ENCODE results near the gene CLEC11A.

DNA sequence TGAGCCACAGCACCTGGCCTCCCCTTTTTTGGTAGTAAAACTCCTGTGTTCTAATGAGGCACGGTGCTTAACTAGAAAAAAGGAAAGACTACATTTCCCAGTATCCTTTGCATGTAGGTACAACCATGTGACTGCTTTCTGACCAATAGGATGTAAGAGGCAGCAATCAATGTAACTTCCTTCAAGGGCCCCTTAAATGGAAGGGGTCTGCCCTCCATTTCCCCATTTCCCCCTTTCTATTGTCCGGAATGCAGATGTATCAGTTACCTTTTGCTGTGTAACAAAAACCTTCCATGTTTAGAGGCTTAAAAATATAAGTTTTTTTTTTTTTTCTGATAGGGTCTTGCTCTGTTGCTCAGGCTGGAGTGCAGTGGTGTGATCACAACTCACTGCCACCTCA, 49.3 kb downstream of the CLEC11A start:
- TF ChIP-seq, protein P1, sequence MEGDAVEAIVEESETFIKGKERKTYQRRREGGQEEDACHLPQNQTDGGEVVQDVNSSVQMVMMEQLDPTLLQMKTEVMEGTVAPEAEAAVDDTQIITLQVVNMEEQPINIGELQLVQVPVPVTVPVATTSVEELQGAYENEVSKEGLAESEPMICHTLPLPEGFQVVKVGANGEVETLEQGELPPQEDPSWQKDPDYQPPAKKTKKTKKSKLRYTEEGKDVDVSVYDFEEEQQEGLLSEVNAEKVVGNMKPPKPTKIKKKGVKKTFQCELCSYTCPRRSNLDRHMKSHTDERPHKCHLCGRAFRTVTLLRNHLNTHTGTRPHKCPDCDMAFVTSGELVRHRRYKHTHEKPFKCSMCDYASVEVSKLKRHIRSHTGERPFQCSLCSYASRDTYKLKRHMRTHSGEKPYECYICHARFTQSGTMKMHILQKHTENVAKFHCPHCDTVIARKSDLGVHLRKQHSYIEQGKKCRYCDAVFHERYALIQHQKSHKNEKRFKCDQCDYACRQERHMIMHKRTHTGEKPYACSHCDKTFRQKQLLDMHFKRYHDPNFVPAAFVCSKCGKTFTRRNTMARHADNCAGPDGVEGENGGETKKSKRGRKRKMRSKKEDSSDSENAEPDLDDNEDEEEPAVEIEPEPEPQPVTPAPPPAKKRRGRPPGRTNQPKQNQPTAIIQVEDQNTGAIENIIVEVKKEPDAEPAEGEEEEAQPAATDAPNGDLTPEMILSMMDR (IDR thresholded peaks at IDR 0.05; ENCODE audit: poor library complexity, severe bottlenecking) = no peak
- no peak for TF ChIP-seq EP300 (conservative IDR thresholded peaks at IDR 0.05; ENCODE audit: poor library complexity, severe bottlenecking)
- TF ChIP-seq MXI1 (conservative IDR thresholded peaks at IDR 0.05; ENCODE audit: poor library complexity, severe bottlenecking) = no peak
- TF ChIP-seq EZH2 (IDR thresholded peaks at IDR 0.05; ENCODE audit: borderline replicate concordance, insufficient read depth, low read length, poor library complexity, severe bottlenecking) = no peak
- no peak for TF ChIP-seq POLR2AphosphoS5 (IDR thresholded peaks at IDR 0.05)

Data from neural cell (in vitro differentiated cells).